ENCODE results near the gene LRIT1. TPM values are rescaled to one million over a fixed set of nuclear protein-coding genes. Genes with fewer than 3 reads are reported as not detected.

Gene LRIT1, protein sequence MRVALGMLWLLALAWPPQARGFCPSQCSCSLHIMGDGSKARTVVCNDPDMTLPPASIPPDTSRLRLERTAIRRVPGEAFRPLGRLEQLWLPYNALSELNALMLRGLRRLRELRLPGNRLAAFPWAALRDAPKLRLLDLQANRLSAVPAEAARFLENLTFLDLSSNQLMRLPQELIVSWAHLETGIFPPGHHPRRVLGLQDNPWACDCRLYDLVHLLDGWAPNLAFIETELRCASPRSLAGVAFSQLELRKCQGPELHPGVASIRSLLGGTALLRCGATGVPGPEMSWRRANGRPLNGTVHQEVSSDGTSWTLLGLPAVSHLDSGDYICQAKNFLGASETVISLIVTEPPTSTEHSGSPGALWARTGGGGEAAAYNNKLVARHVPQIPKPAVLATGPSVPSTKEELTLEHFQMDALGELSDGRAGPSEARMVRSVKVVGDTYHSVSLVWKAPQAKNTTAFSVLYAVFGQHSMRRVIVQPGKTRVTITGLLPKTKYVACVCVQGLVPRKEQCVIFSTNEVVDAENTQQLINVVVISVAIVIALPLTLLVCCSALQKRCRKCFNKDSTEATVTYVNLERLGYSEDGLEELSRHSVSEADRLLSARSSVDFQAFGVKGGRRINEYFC
- not detected in 2 replicates for total RNA-seq

GRCh38 chr10:84241185-84241790 lies at the start of gene LRIT1:
Gene LRIT1 (minus strand): TSS chr10:84241546. CDS start chr10:84241439, 107 bp downstream.

DNA sequence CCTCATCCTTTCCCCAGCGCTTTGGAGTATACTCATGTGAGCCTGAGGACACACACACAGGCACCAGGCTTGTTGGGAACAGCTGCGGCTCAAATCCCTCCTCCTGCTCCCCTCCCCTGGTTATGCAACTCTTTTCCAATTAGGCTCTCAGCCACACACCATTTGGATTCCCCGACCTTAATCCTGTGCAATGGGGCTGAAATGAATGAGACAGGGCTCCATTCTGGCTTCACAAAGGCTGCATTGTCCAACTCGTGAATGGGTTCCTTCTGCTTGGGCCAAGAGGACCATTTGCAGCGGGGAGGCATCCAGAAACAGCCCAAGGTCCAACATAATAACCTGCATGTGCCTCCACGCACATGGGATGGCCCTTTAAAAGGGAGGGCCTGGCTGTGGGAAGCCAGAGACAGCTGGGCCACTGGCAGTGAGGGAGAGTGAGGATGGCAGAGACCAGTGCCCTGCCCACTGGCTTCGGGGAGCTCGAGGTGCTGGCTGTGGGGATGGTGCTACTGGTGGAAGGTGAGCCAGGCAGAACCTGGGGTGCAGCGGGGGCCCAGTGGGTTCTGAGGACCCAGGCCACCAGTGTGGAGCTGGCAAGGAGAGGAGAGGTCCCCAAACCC lies 3.4 kb upstream of the LRIT1 start, which contains the start of gene RGR:
Gene RGR (plus strand): TSS at position 403 of the 620 bp plus-strand sequence. CDS start 38 bp downstream, at position 441.

GRCh38 chr10:84225427-84226173 lies 15.7 kb downstream of the LRIT1 start, which contains the start of gene LRIT2:
Gene LRIT2 (minus strand): TSS chr10:84225544. CDS start chr10:84225520, 24 bp downstream.

GRCh38 chr10:84194424-84195043 lies 46.8 kb downstream of the LRIT1 start, which contains the start of gene CDHR1:
Gene CDHR1 (plus strand): TSS chr10:84194537. CDS start chr10:84194761, 224 bp downstream.

Other genes starting within 250 kb of the LRIT1 start
- gene GHITM, start 102.0 kb downstream of the LRIT1 start, total RNA-seq: 191 and 207 TPM in 2 replicates
- gene GPR15LG, start 67.7 kb downstream of the LRIT1 start, total RNA-seq: not detected in 2 replicates
- gene CDHR1, start 47.0 kb downstream of the LRIT1 start, total RNA-seq: 0.19 and 0.56 TPM in 2 replicates
- not detected in 2 replicates for gene LRIT2, start 16.0 kb downstream of the LRIT1 start, total RNA-seq
- gene RGR, start 3.5 kb upstream of the LRIT1 start, total RNA-seq: not detected in 2 replicates
- gene CCSER2, start 87.0 kb upstream of the LRIT1 start, total RNA-seq: 15.1 and 28.8 TPM in 2 replicates

Data from regular cardiac myocyte (primary cell).